ENCODE data around the gene RASGRP1.

DNA sequence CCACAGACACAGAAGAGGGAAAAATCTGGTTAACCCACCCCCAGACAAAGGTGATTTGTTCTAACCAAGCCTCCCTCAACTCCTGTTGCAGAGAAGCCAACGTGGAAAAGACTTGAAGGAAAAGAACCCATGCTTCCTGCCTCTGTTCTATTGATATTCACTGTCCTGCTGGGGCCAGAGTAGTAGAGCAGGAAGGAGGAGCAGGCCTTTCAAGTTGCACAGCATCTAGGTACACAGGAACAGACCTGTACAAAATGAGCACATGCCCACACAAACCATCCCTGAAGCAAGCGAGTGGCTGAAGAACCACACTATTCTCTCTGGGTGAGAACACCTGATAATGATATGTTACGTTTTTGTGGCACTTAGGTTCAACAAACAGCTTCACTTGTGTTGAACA, 29.9 kb downstream of the RASGRP1 start:
- TF ChIP-seq POLR2A (IDR thresholded peaks at IDR 0.05; ENCODE audit: low read length) (no peak), GATA1 (IDR thresholded peaks at IDR 0.05; ENCODE audit: low read depth, low read length) (no peak)

Measured in erythroblast (primary cell).